GM19397 (cell line): ENCODE results near the gene TRERF1.
"Not testable (repeated sequence)": the region's sequence is repeated elsewhere in the genome, so short reads cannot be mapped to it uniquely, and the experiment has no call there.

Source experiments
- ATAC-seq: cut with Tn5 transposase; IDR thresholded peaks from one replicate; pipeline ENCODE4 v1.9.1; 2021; ENCODE audit warnings: mild to moderate bottlenecking, moderate library complexity; ENCODE audit not compliant: unreplicated experiment

The TRERF1 gene

GRCh38 chr6:42200035-42200434 lies 251.7 kb downstream of the TRERF1 start:
- no peak for ATAC-seq

GRCh38 chr6:42199106-42199981 lies 252.4 kb downstream of the TRERF1 start:
- ATAC-seq, result no peak

GRCh38 chr6:42197555-42198362 lies 254.0 kb downstream of the TRERF1 start:
- no peak for ATAC-seq

- no peak for ATAC-seq
Observed at GRCh38 chr6:42195415-42195814, 256.3 kb downstream of the TRERF1 start.

GRCh38 chr6:42194056-42194455 lies 257.7 kb downstream of the TRERF1 start:
- ATAC-seq, result no peak

GRCh38 chr6:42193491-42193894 lies 258.2 kb downstream of the TRERF1 start:
- ATAC-seq, result no peak

- not testable (repeated sequence) for ATAC-seq
Observed at GRCh38 chr6:42192385-42192784, 259.3 kb downstream of the TRERF1 start.

GRCh38 chr6:42190554-42191183 lies 261.1 kb downstream of the TRERF1 start:
- ATAC-seq, result no peak

GRCh38 chr6:42188406-42188805 lies 263.3 kb downstream of the TRERF1 start:
- no peak for ATAC-seq

GRCh38 chr6:42185597-42185996 lies 266.1 kb downstream of the TRERF1 start:
- no peak for ATAC-seq

- no peak for ATAC-seq
Observed at GRCh38 chr6:42184475-42184874, 267.3 kb downstream of the TRERF1 start.

- no peak for ATAC-seq
Observed at GRCh38 chr6:42182101-42182500, 269.6 kb downstream of the TRERF1 start.

- ATAC-seq, result no peak
Observed at GRCh38 chr6:42179945-42180313, 271.8 kb downstream of the TRERF1 start.

GRCh38 chr6:42179261-42179944 lies 272.3 kb downstream of the TRERF1 start:
- ATAC-seq, result no peak

GRCh38 chr6:42177514-42178364 lies 274.0 kb downstream of the TRERF1 start:
- ATAC-seq, result no peak

GRCh38 chr6:42176981-42177380 lies 274.7 kb downstream of the TRERF1 start:
- no peak for ATAC-seq

GRCh38 chr6:42175860-42176259 lies 275.9 kb downstream of the TRERF1 start:
- ATAC-seq, result no peak
